Lower leg skin (tissue), 3 donors: ENCODE results near the gene TTYH3.

Experiments used
- POLR2A ChIP-seq, 2 donors: fragments of 450-650 bp; IDR thresholded peaks; one replicate each; pipeline ENCODE4 v1.6.1; 2016 to 2017; ENCODE audit warnings: antibody characterized with exemption in 2 of 2, mild to moderate bottlenecking in 1 of 2, moderate library complexity in 1 of 2
- TF ChIP-seq, protein P1 (sequence below), 3 donors: fragments of 450-650 bp; IDR thresholded peaks; one replicate each; pipeline ENCODE4 v1.5.1; 2016; ENCODE audit warnings: antibody characterized with exemption in 3 of 3, mild to moderate bottlenecking in 3 of 3, moderate library complexity in 2 of 3

DNA sequence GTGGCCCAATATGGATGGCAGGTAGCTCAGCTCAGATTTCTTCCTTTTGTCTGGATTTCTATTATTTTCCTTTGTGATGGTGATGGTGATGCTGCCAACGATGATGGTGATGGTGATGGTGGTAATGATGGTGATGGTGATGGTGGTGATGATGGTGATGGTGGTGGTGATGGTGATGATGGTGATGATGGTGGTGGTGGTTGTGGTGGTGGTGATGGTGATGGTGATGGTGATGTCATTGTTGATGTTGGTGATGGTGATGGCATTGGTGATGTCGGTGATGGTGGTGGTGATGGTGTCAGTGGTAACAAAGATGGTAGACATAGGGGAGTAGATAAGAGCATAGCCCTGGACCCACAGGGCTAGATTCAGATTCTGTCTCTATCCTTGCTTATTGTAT is 25.4 kb downstream of the TTYH3 start:
- TF ChIP-seq, protein P1, sequence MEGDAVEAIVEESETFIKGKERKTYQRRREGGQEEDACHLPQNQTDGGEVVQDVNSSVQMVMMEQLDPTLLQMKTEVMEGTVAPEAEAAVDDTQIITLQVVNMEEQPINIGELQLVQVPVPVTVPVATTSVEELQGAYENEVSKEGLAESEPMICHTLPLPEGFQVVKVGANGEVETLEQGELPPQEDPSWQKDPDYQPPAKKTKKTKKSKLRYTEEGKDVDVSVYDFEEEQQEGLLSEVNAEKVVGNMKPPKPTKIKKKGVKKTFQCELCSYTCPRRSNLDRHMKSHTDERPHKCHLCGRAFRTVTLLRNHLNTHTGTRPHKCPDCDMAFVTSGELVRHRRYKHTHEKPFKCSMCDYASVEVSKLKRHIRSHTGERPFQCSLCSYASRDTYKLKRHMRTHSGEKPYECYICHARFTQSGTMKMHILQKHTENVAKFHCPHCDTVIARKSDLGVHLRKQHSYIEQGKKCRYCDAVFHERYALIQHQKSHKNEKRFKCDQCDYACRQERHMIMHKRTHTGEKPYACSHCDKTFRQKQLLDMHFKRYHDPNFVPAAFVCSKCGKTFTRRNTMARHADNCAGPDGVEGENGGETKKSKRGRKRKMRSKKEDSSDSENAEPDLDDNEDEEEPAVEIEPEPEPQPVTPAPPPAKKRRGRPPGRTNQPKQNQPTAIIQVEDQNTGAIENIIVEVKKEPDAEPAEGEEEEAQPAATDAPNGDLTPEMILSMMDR (IDR thresholded peaks at IDR 0.05), result no peak
- TF ChIP-seq POLR2A (IDR thresholded peaks at IDR 0.05), result no peak
